Measurements from ENCODE around the gene ASB4.

Gene ASB4

GRCh38 chr7:95535662-95536061 lies 49.9 kb downstream of the ASB4 start:
- no peak for DNase-seq (ENCODE audit: low read depth)
- H3K4me3 ChIP-seq (ENCODE audit: low read depth, low read length): no peak overlapping the region
- TF ChIP-seq CTCF (IDR thresholded peaks at IDR 0.05; ENCODE audit: low read depth, low read length, missing control alignments): no peak

GRCh38 chr7:95536656-95537311 lies 51.0 kb downstream of the ASB4 start:
- DNase-seq (ENCODE audit: low read depth): no peak
- TF ChIP-seq CTCF (IDR thresholded peaks at IDR 0.05; ENCODE audit: low read depth, low read length, missing control alignments): no peak

GRCh38 chr7:95537468-95537867 lies 51.7 kb downstream of the ASB4 start:
- no peak for TF ChIP-seq CTCF (IDR thresholded peaks at IDR 0.05; ENCODE audit: low read depth, low read length, missing control alignments)
- no peak for DNase-seq (ENCODE audit: low read depth)

More at GRCh38 chr7:95536656-95537311, 51.0 kb downstream of the ASB4 start:
- no peak overlapping the region for H3K4me3 ChIP-seq (ENCODE audit: low read depth, low read length)

GRCh38 chr7:95539426-95539825 lies 53.7 kb downstream of the ASB4 start:
- no peak for TF ChIP-seq CTCF (IDR thresholded peaks at IDR 0.05; ENCODE audit: low read depth, low read length, missing control alignments)
- no peak overlapping the region for H3K4me3 ChIP-seq (ENCODE audit: low read depth, low read length)
- DNase-seq (ENCODE audit: low read depth): no peak

More at GRCh38 chr7:95537468-95537867, 51.7 kb downstream of the ASB4 start:
- no peak overlapping the region for H3K4me3 ChIP-seq (ENCODE audit: low read depth, low read length)

- TF ChIP-seq CTCF (IDR thresholded peaks at IDR 0.05; ENCODE audit: low read depth, low read length, missing control alignments): no peak
- no peak overlapping the region for H3K4me3 ChIP-seq (ENCODE audit: low read depth, low read length)
- no peak for DNase-seq (ENCODE audit: low read depth)
These were observed 54.6 kb downstream of the ASB4 start for GRCh38 chr7:95540366-95540765.

- DNase-seq (ENCODE audit: low read depth): no peak
- no peak for TF ChIP-seq CTCF (IDR thresholded peaks at IDR 0.05; ENCODE audit: low read depth, low read length, missing control alignments)
- H3K4me3 ChIP-seq (ENCODE audit: low read depth, low read length): no peak overlapping the region
These were observed 57.6 kb downstream of the ASB4 start for GRCh38 chr7:95543312-95543711.

- H3K4me3 ChIP-seq (ENCODE audit: low read depth, low read length): no peak overlapping the region
- no peak for TF ChIP-seq CTCF (IDR thresholded peaks at IDR 0.05; ENCODE audit: low read depth, low read length, missing control alignments)
- DNase-seq (ENCODE audit: low read depth): no peak
These were observed 58.4 kb downstream of the ASB4 start for GRCh38 chr7:95544171-95544570.

All from GM12864 (cell line).